Globus pallidus (tissue), 1 donor: ENCODE data around the gene DTX4.
"Not testable (repeated sequence)": the region's sequence is repeated elsewhere in the genome, so short reads cannot be mapped to it uniquely, and the experiment has no call there.

Experiments
- DNase-seq: peaks from one replicate; pipeline ENCODE4 v3.0.0-alpha.2; 2015; ENCODE audit warnings: low spot score

The DTX4 gene

GRCh38 chr11:59171508-59172322 is at the start of gene DTX4:
TSS of gene DTX4 (plus strand) at chr11:59172132. CDS start at chr11:59172596, 464 bp downstream.
- peak; percentile 92 for DNase-seq

- peak; percentile 63 for DNase-seq
Measured at GRCh38 chr11:59135648-59136461, 36.1 kb upstream of the DTX4 start.

- not testable (repeated sequence) for DNase-seq
Measured at GRCh38 chr11:59136551-59136950, 35.4 kb upstream of the DTX4 start.

GRCh38 chr11:59137190-59137589 is 34.7 kb upstream of the DTX4 start:
- no peak for DNase-seq

- DNase-seq, result no peak
Measured at GRCh38 chr11:59138643-59139042, 33.3 kb upstream of the DTX4 start.

- no peak for DNase-seq
Measured at GRCh38 chr11:59141191-59141590, 30.7 kb upstream of the DTX4 start.

- DNase-seq, result peak; percentile 18
Measured at GRCh38 chr11:59141673-59142460, 30.1 kb upstream of the DTX4 start.

GRCh38 chr11:59142530-59143507 is 29.1 kb upstream of the DTX4 start, which contains the start of gene FAM111A:
TSS of gene FAM111A (plus strand) at chr11:59142856. CDS start at chr11:59148873, 6,017 bp downstream.
- DNase-seq, result peak; percentile 74

GRCh38 chr11:59144096-59144495 is 27.8 kb upstream of the DTX4 start:
- peak; percentile 19 for DNase-seq

GRCh38 chr11:59144579-59145345 is 27.2 kb upstream of the DTX4 start:
- DNase-seq, result peak; percentile 66

- no peak for DNase-seq
Measured at GRCh38 chr11:59145534-59145933, 26.4 kb upstream of the DTX4 start.

GRCh38 chr11:59151761-59152160 is 20.2 kb upstream of the DTX4 start:
- no peak for DNase-seq

GRCh38 chr11:59152312-59152951 is 19.5 kb upstream of the DTX4 start:
- DNase-seq, result no peak

GRCh38 chr11:59154610-59155009 is 17.3 kb upstream of the DTX4 start:
- DNase-seq, result no peak

- DNase-seq, result no peak
Measured at GRCh38 chr11:59157433-59157832, 14.5 kb upstream of the DTX4 start.

GRCh38 chr11:59158206-59159068 is 13.5 kb upstream of the DTX4 start:
- DNase-seq, result peak; percentile 80

- DNase-seq, result no peak
Measured at GRCh38 chr11:59164028-59164427, 7.9 kb upstream of the DTX4 start.

- DNase-seq, result no peak
Measured at GRCh38 chr11:59172345-59173079, 580 bp downstream of the DTX4 start.
